Measurements from ENCODE around the gene TCN2.

- TF ChIP-seq CTCF (IDR thresholded peaks at IDR 0.05) (no peak), EZH2 (IDR thresholded peaks at IDR 0.05) (no peak)
Observed at GRCh38 chr22:30667107-30667493, 60.1 kb downstream of the TCN2 start.

Data from neural progenitor cell (in vitro differentiated cells).